ENCODE data around the gene CPD.

CPD gene

GRCh38 chr17:30357476-30357875, 21.3 kb upstream of the CPD start:
- no peak overlapping the region for H3K27ac ChIP-seq
- no peak for TF ChIP-seq CTCF (conservative IDR thresholded peaks at IDR 0.05)

GRCh38 chr17:30358055-30358760, 20.5 kb upstream of the CPD start:
- no peak for TF ChIP-seq CTCF (conservative IDR thresholded peaks at IDR 0.05)
- H3K27ac ChIP-seq: no peak overlapping the region

- TF ChIP-seq CTCF (conservative IDR thresholded peaks at IDR 0.05): no peak
- no peak overlapping the region for H3K27ac ChIP-seq
Measured at GRCh38 chr17:30360086-30360808, 18.5 kb upstream of the CPD start.

GRCh38 chr17:30361766-30362279, 16.9 kb upstream of the CPD start:
- no peak overlapping the region for H3K27ac ChIP-seq
- no peak for TF ChIP-seq CTCF (conservative IDR thresholded peaks at IDR 0.05)

GRCh38 chr17:30363715-30364202, 15.0 kb upstream of the CPD start:
- H3K27ac ChIP-seq: no peak overlapping the region
- TF ChIP-seq CTCF (conservative IDR thresholded peaks at IDR 0.05): no peak

- TF ChIP-seq CTCF (conservative IDR thresholded peaks at IDR 0.05): no peak
- no peak overlapping the region for H3K27ac ChIP-seq
Measured at GRCh38 chr17:30366536-30366935, 12.2 kb upstream of the CPD start.

- peak overlapping the region; percentile 77 for H3K27ac ChIP-seq
- no peak for TF ChIP-seq CTCF (conservative IDR thresholded peaks at IDR 0.05)
Measured at GRCh38 chr17:30368912-30369720, 9.6 kb upstream of the CPD start.

Data from VCaP (cell line).